K562 (cell line): ENCODE measurements around the gene CTXN1. TPM values are rescaled to one million over a fixed set of nuclear protein-coding genes. Genes with fewer than 3 reads are reported as not detected.

Source experiments
- ATAC-seq: fragments of 200-7000 bp; cut with Tn5 transposase; 3 replicates; pipeline ENCODE4 v1.9.1; 2020; ENCODE audit warnings: moderate library complexity
- BruUV-seq: library from RNA; stranded (reverse); fragments of 400-500 nt; replicated peaks from 2 replicates; lab custom pipeline; 2021; lab: Mats Ljungman, UMichigan
- CTCF ChIA-PET: fragments of 300-600 bp; formaldehyde crosslinking; extraction: SDS; loops from one replicate; lab custom pipeline; 2021; ENCODE audit warnings: low intra/inter-chr PET ratio; lab: Yijun Ruan, JAX
- POLR2A ChIA-PET: fragments of 300-600, 350-650 bp; sonication (Branson Sonifier 250); formaldehyde crosslinking; extraction: SDS; loops from one replicate; lab custom pipeline; 2021; ENCODE audit warnings: antibody characterized with exemption, inconsistent platforms; lab: Yijun Ruan, JAX
- DNase-seq, 4 experiments: peaks; one replicate each; pipeline versions ENCODE4 v3.0.0 to v3.0.0-alpha.2; 2011 to 2018; ENCODE audit warnings: low spot score in 3 of 4, mixed read lengths in 3 of 4; ENCODE audit errors: extremely low read depth in 1 of 4
- FAIRE-seq: peaks from 2 replicates; lab custom pipeline; 2011; peaks lifted over from hg19 to GRCh38; lab: Jason Lieb, UNC
- H2AFZ ChIP-seq: 2 replicates; pipeline ENCODE4 v1.6.0; 2011; ENCODE audit warnings: low read depth, low read length, control low read depth, inconsistent platforms
- H3K27ac ChIP-seq: fragments of 200-600 bp; 3 replicates; pipeline ENCODE4 v1.8.0; 2011; ENCODE audit warnings: low read depth, mild to moderate bottlenecking, control low read depth, inconsistent platforms, low read length, moderate library complexity, mixed read lengths; ENCODE audit errors: extremely low read depth
- H3K27me3 ChIP-seq, 2 experiments: fragments of 300-600 bp in 1 of 2; 2 replicates in 1 of 2; 3 replicates in 1 of 2; pipeline versions ENCODE4 v1.6.0 to v1.8.0; 2011; ENCODE audit warnings: inconsistent platforms in 2 of 2, low read length in 2 of 2, mild to moderate bottlenecking in 1 of 2, mixed read lengths in 1 of 2, moderate library complexity in 1 of 2; ENCODE audit not compliant: control insufficient read depth in 2 of 2, insufficient read depth in 2 of 2
- H3K36me3 ChIP-seq: fragments of 300-600 bp; 3 replicates; pipeline ENCODE4 v1.8.0; 2011; ENCODE audit warnings: mild to moderate bottlenecking, low read length, inconsistent platforms; ENCODE audit not compliant: control insufficient read depth, insufficient read depth
- H3K4me1 ChIP-seq, 2 experiments: fragments of 200-600 bp in 1 of 2; replicated peaks in 1 of 2; 2 replicates in 1 of 2; 3 replicates in 1 of 2; pipeline versions ENCODE4 v1.5.1 to v1.8.0; 2011; ENCODE audit warnings: inconsistent platforms in 2 of 2, low read length in 2 of 2, mild to moderate bottlenecking in 1 of 2, mixed read lengths in 1 of 2, moderate library complexity in 1 of 2; ENCODE audit not compliant: control insufficient read depth in 2 of 2, insufficient read depth in 2 of 2
- H3K4me2 ChIP-seq: 2 replicates; pipeline ENCODE4 v1.6.1; 2011; ENCODE audit warnings: low read length, control low read depth, inconsistent platforms, mixed read lengths; ENCODE audit not compliant: insufficient read depth
- H3K4me3 ChIP-seq: fragments of 200-600 bp; sonication (generic), shearing (Covaris generic); 2 replicates; pipeline ENCODE4 v1.5.1; 2016; ENCODE audit warnings: control low read depth, inconsistent platforms
- H3K79me2 ChIP-seq: fragments of 200-600 bp; 3 replicates; pipeline ENCODE4 v1.8.0; 2011; ENCODE audit warnings: low read length, inconsistent platforms; ENCODE audit not compliant: control insufficient read depth, insufficient read depth
- H3K9ac ChIP-seq, 2 experiments: 2 replicates each; pipeline versions ENCODE4 v1.6.0 to v1.6.1; 2011; ENCODE audit warnings: low read depth in 2 of 2, low read length in 2 of 2, control low read depth in 1 of 2, inconsistent platforms in 1 of 2, mild to moderate bottlenecking in 1 of 2, mixed read lengths in 1 of 2; ENCODE audit not compliant: insufficient read depth in 1 of 2
- H3K9me1 ChIP-seq: one replicate; pipeline ENCODE4 v1.6.0; 2011; ENCODE audit warnings: inconsistent platforms, mild to moderate bottlenecking, low read length, moderate library complexity; ENCODE audit not compliant: control insufficient read depth, insufficient read depth
- H3K9me3 ChIP-seq: replicated peaks from 2 replicates; pipeline ENCODE4 v1.5.1; 2011; ENCODE audit warnings: low read depth, low read length, inconsistent platforms; ENCODE audit not compliant: control insufficient read depth, insufficient read depth
- H4K20me1 ChIP-seq: replicated peaks from 2 replicates; pipeline ENCODE4 v1.6.1; 2011; ENCODE audit warnings: low read length, inconsistent platforms, mixed read lengths; ENCODE audit not compliant: control insufficient read depth, insufficient read depth
- CCAR2 ChIP-seq: fragments of 200-400 bp; formaldehyde crosslinking; IDR thresholded peaks from 2 replicates; pipeline ENCODE4 v1.6.1; 2017; ENCODE audit warnings: mild to moderate bottlenecking, low read depth, low read length
- FOXA1 ChIP-seq: fragments of 450-650 bp; IDR thresholded peaks from 2 replicates; pipeline ENCODE4 v1.6.1; 2016; ENCODE audit warnings: mild to moderate bottlenecking, borderline replicate concordance
- HDAC3 ChIP-seq: fragments of 450-650 bp; IDR thresholded peaks from 2 replicates; pipeline ENCODE4 v1.6.1; 2018; ENCODE audit warnings: borderline replicate concordance, mild to moderate bottlenecking, moderate library complexity; ENCODE audit not compliant: partially characterized antibody
- HIVEP1 ChIP-seq: fragments of 250-450 bp; sonication (Bioruptor Pico); IDR thresholded peaks from 2 replicates; pipeline ENCODE4 v1.4.0; 2020; ENCODE audit warnings: mild to moderate bottlenecking
- KDM1A ChIP-seq, 2 experiments: fragments of 450-650 bp; IDR thresholded peaks; 2 replicates each; pipeline ENCODE4 v1.6.1; 2016; ENCODE audit warnings: mild to moderate bottlenecking in 2 of 2
- MIER1 ChIP-seq: fragments of 450-650 bp; IDR thresholded peaks from 2 replicates; pipeline ENCODE4 v1.6.1; 2016; ENCODE audit warnings: antibody characterized with exemption, mild to moderate bottlenecking, low read depth
- MYC ChIP-seq, 2 experiments: fragments of 250-450 bp in 1 of 2; sonication (Bioruptor Pico) in 1 of 2; IDR thresholded peaks; 2 replicates each; pipeline versions ENCODE4 v1.5.1 to v1.6.1; 2012 to 2021; ENCODE audit warnings: low read depth in 2 of 2, borderline replicate concordance in 1 of 2, improper control_type of control experiment in 1 of 2, low read length in 1 of 2, mild to moderate bottlenecking in 1 of 2, moderate library complexity in 1 of 2
- POLR2A ChIP-seq: fragments of 450-650 bp; conservative IDR thresholded peaks from 2 replicates; pipeline ENCODE4 v1.6.1; 2016
- POLR2B ChIP-seq: fragments of 450-650 bp; IDR thresholded peaks from 2 replicates; pipeline ENCODE4 v1.6.1; 2018; ENCODE audit warnings: low read depth; ENCODE audit not compliant: partially characterized antibody
- POLR2G ChIP-seq: fragments of 200-400 bp; formaldehyde crosslinking; IDR thresholded peaks from 2 replicates; pipeline ENCODE4 v1.6.1; 2017; ENCODE audit warnings: low read depth, mild to moderate bottlenecking, antibody characterized with exemption, low read length, moderate library complexity
- RBFOX2 ChIP-seq: fragments of 200-400 bp; formaldehyde crosslinking; IDR thresholded peaks from 2 replicates; pipeline ENCODE4 v1.6.1; 2017; ENCODE audit warnings: low read depth, mild to moderate bottlenecking, low read length, moderate library complexity
- ZBTB17 ChIP-seq: fragments of 450-650 bp; formaldehyde crosslinking; IDR thresholded peaks from 2 replicates; pipeline ENCODE4 v1.4.0; 2020; ENCODE audit warnings: mild to moderate bottlenecking
- ZFP1 ChIP-seq: fragments of 450-650 bp; formaldehyde crosslinking; IDR thresholded peaks from 2 replicates; pipeline ENCODE4 v1.4.0; 2020; ENCODE audit warnings: mild to moderate bottlenecking, mixed read lengths
- ZNF263 ChIP-seq: sonication (generic); formaldehyde crosslinking; IDR thresholded peaks from 2 replicates; pipeline ENCODE4 v1.8.0; 2022; ENCODE audit warnings: mild to moderate bottlenecking, missing genetic modification reagents, borderline replicate concordance
- ZNF408 ChIP-seq: fragments of 250-450 bp; sonication (Bioruptor Pico); IDR thresholded peaks from 2 replicates; pipeline ENCODE4 v1.4.0; 2020; ENCODE audit warnings: low read depth, mild to moderate bottlenecking, moderate library complexity
- ZNF445 ChIP-seq: fragments of 250-450 bp; sonication (Bioruptor Pico); IDR thresholded peaks from 2 replicates; pipeline ENCODE4 v1.4.0; 2020; ENCODE audit warnings: low read depth, mild to moderate bottlenecking, moderate library complexity
- ZNF586 ChIP-seq: fragments of 450-650 bp; formaldehyde crosslinking; conservative IDR thresholded peaks from 2 replicates; pipeline ENCODE4 v1.4.0; 2020; ENCODE audit warnings: mild to moderate bottlenecking, moderate library complexity
- WGBS: fragments of 100-300 bp; shearing (Covaris generic); methylation state at CpG from one replicate; pipeline ENCODE4 v1.1.6; 2016; ENCODE audit warnings: low coverage, mixed read lengths; ENCODE audit not compliant: insufficient coverage; ENCODE audit errors: missing lambda C conversion rate; 5-methylcytosine and 5-hydroxymethylcytosine counted together
- in situ Hi-C: fragments of 300-500 bp; cut with MboI; formaldehyde crosslinking; loops from 4 replicates; pipeline ENCODE4 v1.15.0; 2018; ENCODE audit warnings: inconsistent platforms, mixed read lengths
- intact Hi-C: fragments of 100-400 bp; cut with micrococcal nuclease; formaldehyde crosslinking; loops from 2 replicates; pipeline ENCODE4 v1.14.2; 2022
- polyA plus RNA-seq, 8 experiments: library from polyadenylated mRNA; depleted of rRNA in 4 of 8; stranded (reverse) in 5 of 8; unstranded in 3 of 8; fragments of >200 nt; fragmentation: Nextera tagmentation in 2 of 8; fragmentation: Illumina TruSeq in 1 of 8; extraction: Ambion mirVana in 2 of 8; extraction: Trizol in 1 of 8; gene quantifications; 2 replicates each; pipeline versions ENCODE4 v1.2.1 to v1.2.3, GENCODE V29; 2011 to 2014; ENCODE audit warnings: inconsistent platforms in 1 of 8, missing spikeins in 1 of 8
- total RNA-seq, 7 experiments: library from RNA; depleted of rRNA in 6 of 7; stranded (reverse); fragments of >200 nt in 6 of 7; fragmentation: Illumina TruSeq in 2 of 7; extraction: Trizol in 2 of 7; gene quantifications; 2 replicates each; pipeline versions ENCODE4 v1.2.1 to v1.2.3, GENCODE V29; 2011 to 2021; ENCODE audit warnings: low replicate concordance in 1 of 7
- TF ChIP-seq, protein P1 (sequence below): IDR thresholded peaks from 2 replicates; pipeline ENCODE4 v1.6.1; 2011; ENCODE audit warnings: borderline replicate concordance, low read depth, mild to moderate bottlenecking, moderate library complexity, low read length; ENCODE audit not compliant: insufficient read depth, poor library complexity, severe bottlenecking
- TF ChIP-seq, protein P2 (sequence below): sonication (generic); formaldehyde crosslinking; IDR thresholded peaks from 2 replicates; pipeline ENCODE4 v1.8.1; 2023; ENCODE audit warnings: mild to moderate bottlenecking, missing genetic modification reagents

CTXN1 gene
- total and polyA plus RNA-seq, 9 of the 15 experiments (the other 6 are each of a cell fraction or from before 2014, with no cell fraction given): 0.15 to 37.4 (median 1.8) TPM; not detected in 2

DNA sequence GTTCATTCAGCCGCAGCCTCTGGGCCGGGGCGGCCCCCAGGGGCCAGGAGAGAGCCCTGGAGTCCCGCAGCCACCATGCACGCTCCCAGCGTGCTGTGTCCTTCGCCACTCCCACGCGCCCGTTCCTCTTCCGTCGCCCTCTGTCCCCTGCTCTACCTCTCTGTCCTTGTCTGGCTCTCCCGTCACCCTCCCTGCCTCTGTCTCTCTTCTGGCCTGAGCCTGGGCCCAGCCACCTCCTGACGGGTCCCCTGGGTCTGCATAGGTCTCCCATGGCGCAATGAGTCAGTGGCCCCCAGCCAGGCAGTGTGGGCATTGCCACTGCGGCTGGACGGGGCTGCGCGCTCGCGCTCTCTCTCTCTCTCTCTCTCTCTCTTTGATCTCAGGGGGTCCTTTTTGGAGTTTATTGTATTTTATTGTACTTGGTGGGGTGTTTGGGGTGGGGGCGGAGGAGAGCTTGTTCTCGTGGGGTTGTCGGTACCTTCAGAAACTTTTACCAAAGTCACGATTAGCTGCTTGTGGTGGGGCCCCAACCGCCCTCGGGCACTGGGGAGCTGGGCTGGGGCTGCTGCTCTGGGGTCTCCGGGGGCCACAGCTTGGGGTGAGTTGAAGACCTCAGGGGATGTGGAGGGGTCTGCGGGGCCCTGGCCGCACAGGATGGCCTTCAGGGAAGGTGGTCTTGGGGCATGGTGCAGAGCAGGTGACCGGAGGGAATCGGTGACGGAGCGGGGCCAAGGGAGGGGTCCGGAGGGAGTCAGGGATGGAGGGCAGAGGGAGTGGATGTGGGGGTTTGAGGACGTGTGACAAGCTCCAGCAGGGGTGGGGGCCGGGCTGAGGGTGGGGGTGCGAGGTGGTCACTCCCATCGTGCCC lies 13.0 kb downstream of the CTXN1 start:
- Histone ChIP-seq H3K9me1 (no peaks in the 10 kb centered on the region), H3K36me3 (peaks cover 42% of the 10 kb centered on the region; the same call in 1 of the 3 replicates), H4K20me1 (no peaks in the 10 kb centered on the region), H3K4me2 (no peak overlapping the region), H3K27me3 (no peaks in the 10 kb centered on the region), H3K4me1 (peaks cover 0 to 81% of the 10 kb centered on the region in 2 experiments; a peak in 3 of 5 replicates), H3K9ac (no peak overlapping the region; a peak in 1 of 4 replicates), H3K9me3 (no peaks in the 10 kb centered on the region), H3K27ac (no peak overlapping the region), H3K79me2 (peaks cover 8% of the 10 kb centered on the region), H3K4me3 (no peak overlapping the region), H2AFZ (no peak overlapping the region)
- in situ Hi-C loops: no loop called here
- intact Hi-C loops: no loop called here
- POLR2A ChIA-PET: interaction anchor here (1.2 to 2.1 kb wide), 2 partner anchors 7 to 11 kb away, joined by 7 to 13 read pairs; partner anchors contain the start of gene SNAPC2
- ATAC-seq: no peak
- BruUV-seq: no TSS peak
- FAIRE-seq: no peak
- CTCF ChIA-PET: no interaction called here
- no peak for DNase-seq
- WGBS: 93% methylated on average over 27 of the region's 39 CpGs
- TF ChIP-seq ZNF586 (CRISPR knock-in tag) (no peak), ZNF263 (CRISPR knock-in tag) (no peak), HIVEP1 (CRISPR knock-in tag) (no peak), CCAR2 (no peak), POLR2G (peak; percentile 68), ZNF408 (no peak), ZFP1 (CRISPR knock-in tag) (no peak), POLR2B (peak; percentile 25), ZNF445 (CRISPR knock-in tag) (no peak), RBFOX2 (peak; percentile 50), HDAC3 (no peak), MIER1 (no peak), KDM1A (IDR thresholded peaks at IDR 0.05) (no peak), MYC (IDR thresholded peaks at IDR 0.05; ENCODE audit: low read depth, low read length) (no peak), MYC (CRISPR knock-in tag; IDR thresholded peaks at IDR 0.05; ENCODE audit: borderline replicate concordance, low read depth) (no peak), ZBTB17 (no peak), POLR2A (peak; percentile 53), FOXA1 (no peak)
- TF ChIP-seq, protein P1, sequence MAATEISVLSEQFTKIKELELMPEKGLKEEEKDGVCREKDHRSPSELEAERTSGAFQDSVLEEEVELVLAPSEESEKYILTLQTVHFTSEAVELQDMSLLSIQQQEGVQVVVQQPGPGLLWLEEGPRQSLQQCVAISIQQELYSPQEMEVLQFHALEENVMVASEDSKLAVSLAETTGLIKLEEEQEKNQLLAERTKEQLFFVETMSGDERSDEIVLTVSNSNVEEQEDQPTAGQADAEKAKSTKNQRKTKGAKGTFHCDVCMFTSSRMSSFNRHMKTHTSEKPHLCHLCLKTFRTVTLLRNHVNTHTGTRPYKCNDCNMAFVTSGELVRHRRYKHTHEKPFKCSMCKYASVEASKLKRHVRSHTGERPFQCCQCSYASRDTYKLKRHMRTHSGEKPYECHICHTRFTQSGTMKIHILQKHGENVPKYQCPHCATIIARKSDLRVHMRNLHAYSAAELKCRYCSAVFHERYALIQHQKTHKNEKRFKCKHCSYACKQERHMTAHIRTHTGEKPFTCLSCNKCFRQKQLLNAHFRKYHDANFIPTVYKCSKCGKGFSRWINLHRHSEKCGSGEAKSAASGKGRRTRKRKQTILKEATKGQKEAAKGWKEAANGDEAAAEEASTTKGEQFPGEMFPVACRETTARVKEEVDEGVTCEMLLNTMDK: no peak
- TF ChIP-seq, protein P2, sequence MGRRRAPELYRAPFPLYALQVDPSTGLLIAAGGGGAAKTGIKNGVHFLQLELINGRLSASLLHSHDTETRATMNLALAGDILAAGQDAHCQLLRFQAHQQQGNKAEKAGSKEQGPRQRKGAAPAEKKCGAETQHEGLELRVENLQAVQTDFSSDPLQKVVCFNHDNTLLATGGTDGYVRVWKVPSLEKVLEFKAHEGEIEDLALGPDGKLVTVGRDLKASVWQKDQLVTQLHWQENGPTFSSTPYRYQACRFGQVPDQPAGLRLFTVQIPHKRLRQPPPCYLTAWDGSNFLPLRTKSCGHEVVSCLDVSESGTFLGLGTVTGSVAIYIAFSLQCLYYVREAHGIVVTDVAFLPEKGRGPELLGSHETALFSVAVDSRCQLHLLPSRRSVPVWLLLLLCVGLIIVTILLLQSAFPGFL: no peak
